IMR-90 (cell line): ENCODE results near the gene URI1. TPM values are rescaled to one million over a fixed set of nuclear protein-coding genes. Genes with fewer than 3 reads are reported as not detected.

Experiments used
- ATAC-seq: fragments of 200-7000 bp; cut with Tn5 transposase; 2 replicates; pipeline ENCODE4 v1.9.1; 2020; ENCODE audit warnings: low read depth, mild to moderate bottlenecking, moderate library complexity
- BruUV-seq: library from RNA; stranded (reverse); fragments of 400-500 nt; replicated peaks from 2 replicates; lab custom pipeline; 2021; lab: Mats Ljungman, UMichigan
- CTCF ChIA-PET: fragments of 300-600 bp; formaldehyde crosslinking; extraction: SDS; loops from one replicate; lab custom pipeline; 2021; ENCODE audit warnings: antibody characterized with exemption; lab: Yijun Ruan, JAX
- POLR2A ChIA-PET: fragments of 300-600 bp; sonication (Branson Sonifier 250); formaldehyde crosslinking; loops from one replicate; lab custom pipeline; 2022; ENCODE audit warnings: antibody characterized with exemption; ENCODE audit not compliant: unreplicated experiment; lab: Charles Lee
- DNase-seq: peaks from one replicate; pipeline ENCODE4 v3.0.0; 2013
- H2AFZ ChIP-seq: replicated peaks from 2 replicates; pipeline ENCODE3; 2013; ENCODE audit warnings: low read length, mild to moderate bottlenecking; ENCODE audit not compliant: poor library complexity
- H2AK5ac ChIP-seq: 2 replicates; pipeline ENCODE4 v1.6.1; 2013; ENCODE audit warnings: low read depth, low read length, inconsistent platforms
- H2AK9ac ChIP-seq: replicated peaks from 2 replicates; pipeline ENCODE3; 2013; ENCODE audit warnings: mild to moderate bottlenecking, low read depth, low read length, moderate library complexity; ENCODE audit not compliant: poor library complexity
- H2BK120ac ChIP-seq: 2 replicates; pipeline ENCODE4 v1.6.1; 2013; ENCODE audit warnings: low read depth, low read length, inconsistent platforms
- H2BK15ac ChIP-seq: 3 replicates; pipeline ENCODE4 v1.6.1; 2013; ENCODE audit warnings: low read depth, low read length, inconsistent platforms
- H2BK20ac ChIP-seq: 2 replicates; pipeline ENCODE4 v1.6.1; 2013; ENCODE audit warnings: low read depth, mild to moderate bottlenecking, inconsistent platforms, low read length, moderate library complexity
- H2BK5ac ChIP-seq: 2 replicates; pipeline ENCODE4 v1.6.1; 2013; ENCODE audit warnings: mild to moderate bottlenecking, low read depth, low read length, inconsistent platforms; ENCODE audit not compliant: poor library complexity, severe bottlenecking
- H3K14ac ChIP-seq: replicated peaks from 2 replicates; pipeline ENCODE4 v1.6.1; 2013; ENCODE audit warnings: low read depth, low read length, inconsistent platforms
- H3K18ac ChIP-seq: 2 replicates; pipeline ENCODE4 v1.6.1; 2013; ENCODE audit warnings: low read depth, low read length, control low read depth
- H3K23ac ChIP-seq: 2 replicates; pipeline ENCODE4 v1.6.1; 2013; ENCODE audit warnings: low read depth, low read length, inconsistent platforms
- H3K27ac ChIP-seq: 2 replicates; pipeline ENCODE4 v1.5.1; 2013; ENCODE audit warnings: mild to moderate bottlenecking, control low read depth, low read length; ENCODE audit not compliant: insufficient read depth
- H3K27me3 ChIP-seq: 2 replicates; pipeline ENCODE4 v1.6.1; 2013; ENCODE audit warnings: low read length; ENCODE audit not compliant: control insufficient read depth, insufficient read depth
- H3K36me3 ChIP-seq: 2 replicates; pipeline ENCODE4 v1.6.1; 2013; ENCODE audit warnings: low read length, mixed read lengths; ENCODE audit not compliant: control insufficient read depth, insufficient read depth
- H3K4ac ChIP-seq: 2 replicates; pipeline ENCODE4 v1.6.1; 2013; ENCODE audit warnings: low read depth, low read length, inconsistent platforms
- H3K4me1 ChIP-seq: 2 replicates; pipeline ENCODE4 v1.6.1; 2013; ENCODE audit warnings: low read length, mixed read lengths; ENCODE audit not compliant: control insufficient read depth, insufficient read depth
- H3K4me2 ChIP-seq: 2 replicates; pipeline ENCODE4 v1.6.1; 2013; ENCODE audit warnings: low read depth, mild to moderate bottlenecking, control low read depth, low read length, moderate library complexity
- H3K4me3 ChIP-seq: 2 replicates; pipeline ENCODE4 v1.5.1; 2013; ENCODE audit warnings: low read depth, mild to moderate bottlenecking, control low read depth, low read length, moderate library complexity; ENCODE audit not compliant: insufficient read depth
- H3K56ac ChIP-seq: 2 replicates; pipeline ENCODE4 v1.6.1; 2013; ENCODE audit warnings: low read length, inconsistent platforms; ENCODE audit not compliant: insufficient read depth; ENCODE audit errors: extremely low read depth
- H3K79me1 ChIP-seq, 2 experiments: 2 replicates each; pipeline ENCODE4 v1.6.1; 2013; ENCODE audit warnings: low read length in 2 of 2, inconsistent platforms in 1 of 2, low read depth in 1 of 2
- H3K9ac ChIP-seq: 2 replicates; pipeline ENCODE4 v1.6.1; 2013; ENCODE audit warnings: low read depth, low read length, control low read depth
- H3K9me1 ChIP-seq: 2 replicates; pipeline ENCODE4 v1.6.1; 2013; ENCODE audit warnings: low read length, inconsistent platforms; ENCODE audit not compliant: insufficient read depth
- H3K9me3 ChIP-seq: 2 replicates; pipeline ENCODE4 v1.6.1; 2013; ENCODE audit warnings: low read length; ENCODE audit not compliant: control insufficient read depth, insufficient read depth
- H4K20me1 ChIP-seq: 2 replicates; pipeline ENCODE4 v1.6.1; 2013; ENCODE audit warnings: low read length, inconsistent platforms; ENCODE audit not compliant: insufficient read depth
- H4K5ac ChIP-seq: 2 replicates; pipeline ENCODE4 v1.6.1; 2013; ENCODE audit warnings: mild to moderate bottlenecking, low read depth, low read length, control low read depth
- H4K8ac ChIP-seq, 2 experiments: 2 replicates each; pipeline ENCODE4 v1.6.1; 2013; ENCODE audit warnings: low read depth in 2 of 2, low read length in 2 of 2, control low read depth in 1 of 2, inconsistent platforms in 1 of 2
- H4K91ac ChIP-seq: 2 replicates; pipeline ENCODE4 v1.6.1; 2013; ENCODE audit warnings: low read depth, low read length, inconsistent platforms; ENCODE audit not compliant: insufficient read depth
- CEBPB ChIP-seq: IDR thresholded peaks from 2 replicates; pipeline ENCODE4 v1.6.1; 2012; ENCODE audit warnings: low read depth, low read length, improper control_type of control experiment
- CHD1 ChIP-seq: IDR thresholded peaks from 2 replicates; pipeline ENCODE4 v1.6.1; 2012; ENCODE audit warnings: low read depth, low read length, improper control_type of control experiment
- MXI1 ChIP-seq: IDR thresholded peaks from 2 replicates; pipeline ENCODE4 v1.6.1; 2012; ENCODE audit warnings: low read depth, mild to moderate bottlenecking, low read length, moderate library complexity, borderline replicate concordance
- NFE2L2 ChIP-seq: fragments of 150-350 bp; IDR thresholded peaks from 2 replicates; pipeline ENCODE4 v1.6.1; 2016; ENCODE audit warnings: low read depth, mild to moderate bottlenecking, low read length
- RAD21 ChIP-seq: IDR thresholded peaks from 2 replicates; pipeline ENCODE4 v1.6.1; 2012; ENCODE audit warnings: low read length, improper control_type of control experiment
- RCOR1 ChIP-seq: IDR thresholded peaks from 2 replicates; pipeline ENCODE4 v1.6.1; 2012; ENCODE audit warnings: mild to moderate bottlenecking, low read length, improper control_type of control experiment; ENCODE audit not compliant: insufficient replicate concordance
- WGBS, 2 experiments: methylation state at CpG; one replicate each; pipeline versions ENCODE4 v1.1.5 to v1.1.7; 2013; ENCODE audit warnings: missing lambda C conversion rate in 2 of 2; ENCODE audit not compliant: insufficient read length in 1 of 2; ENCODE audit errors: extremely low coverage in 2 of 2; 5-methylcytosine and 5-hydroxymethylcytosine counted together
- dilution Hi-C: fragments of 300-500 bp; cut with HindIII; formaldehyde crosslinking; loops from one replicate; pipeline ENCODE4 v1.14.3; 2018; ENCODE audit warnings: low sequenced_read_pairs; ENCODE audit not compliant: unreplicated experiment
- in situ Hi-C: fragments of 300-500 bp; cut with MboI; formaldehyde crosslinking; loops from 3 replicates; pipeline ENCODE4 v1.14.3; 2019; ENCODE audit warnings: low sequenced_read_pairs, inconsistent platforms, mixed read lengths
- intact Hi-C: fragments of 100-400 bp; cut with micrococcal nuclease; formaldehyde crosslinking; loops from 2 replicates; pipeline ENCODE4 v1.10.0; 2022
- polyA plus RNA-seq, 3 experiments: library from polyadenylated mRNA; depleted of rRNA; stranded (reverse); fragments of >200 nt; gene quantifications; 2 replicates each; pipeline ENCODE4 v1.2.3, GENCODE V29; 2012; ENCODE audit warnings: low replicate concordance in 1 of 3
- total RNA-seq: library from RNA; depleted of rRNA; stranded (reverse); fragments of >200 nt; gene quantifications from 2 replicates; pipeline ENCODE4 v1.2.3, GENCODE V29; 2012
- TF ChIP-seq, protein P1 (sequence below): conservative IDR thresholded peaks from 2 replicates; pipeline ENCODE4 v1.5.1; 2012; ENCODE audit warnings: mild to moderate bottlenecking, low read depth, low read length, improper control_type of control experiment
- TF ChIP-seq, protein P2 (sequence below): fragments of 150-350 bp; IDR thresholded peaks from 2 replicates; pipeline ENCODE4 v1.6.1; 2016; ENCODE audit warnings: low read depth, mild to moderate bottlenecking, low read length, moderate library complexity, borderline replicate concordance

URI1 gene
- total and polyA plus RNA-seq, 2 of the 4 experiments (the other 2 are of a cell fraction), result 43.2 to 45.3 TPM

DNA sequence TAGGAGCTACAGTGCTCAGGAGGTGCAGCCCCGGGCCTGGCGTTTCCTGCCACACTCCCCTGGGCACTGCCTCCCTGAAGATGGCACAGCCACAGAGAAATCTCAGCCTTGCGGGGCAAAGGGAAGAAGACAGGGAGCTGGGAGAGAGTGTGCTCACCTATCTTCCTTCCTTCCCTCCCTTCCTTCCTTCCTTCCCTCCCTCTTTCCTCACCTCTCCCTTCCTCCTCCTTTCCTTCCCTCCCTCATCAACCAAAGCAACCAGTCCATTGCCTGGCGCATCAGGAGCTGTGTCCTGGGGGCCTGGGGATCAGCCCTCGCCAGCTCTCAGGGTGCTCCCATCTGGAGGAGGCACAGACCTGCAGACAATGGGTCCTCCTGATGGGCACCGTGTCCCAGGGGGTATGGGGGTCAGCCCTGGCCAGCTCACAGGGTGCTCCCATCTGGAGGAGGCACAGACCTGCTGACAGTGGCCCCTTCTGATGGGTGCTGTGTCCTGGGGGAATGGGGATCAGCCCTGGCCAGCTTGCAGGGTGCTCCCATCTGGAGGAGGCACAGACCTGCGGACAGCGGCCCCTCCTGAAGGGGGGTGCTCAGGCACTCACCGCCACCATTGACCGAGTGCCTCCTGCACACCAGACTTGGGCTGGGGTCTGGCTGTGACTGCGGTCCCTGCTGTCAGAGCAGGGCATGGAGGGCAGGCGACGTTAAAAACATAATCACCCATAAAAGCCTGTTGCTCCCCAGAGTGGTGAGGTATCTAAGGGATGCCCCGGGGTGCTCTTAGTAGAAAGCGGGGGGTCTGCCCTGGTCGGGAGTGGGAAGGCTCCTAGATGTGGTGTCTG lies 120.2 kb downstream of the URI1 start:
- H3K9me1 ChIP-seq, result no peaks in the 10 kb centered on the region
- H3K4ac ChIP-seq, result no peak overlapping the region
- POLR2A ChIA-PET, result no interaction called here
- H3K4me3 ChIP-seq, result no peak overlapping the region
- H2AFZ ChIP-seq, result no peak overlapping the region
- H2BK20ac ChIP-seq, result no peak overlapping the region
- no peak overlapping the region for H3K4me2 ChIP-seq
- H2AK5ac ChIP-seq, result no peak overlapping the region
- no peak overlapping the region for H2BK5ac ChIP-seq
- no peak overlapping the region for H3K56ac ChIP-seq
- no peak overlapping the region for H2BK15ac ChIP-seq
- H4K5ac ChIP-seq, result no peak overlapping the region
- no peak overlapping the region for H2AK9ac ChIP-seq
- no peak overlapping the region for H2BK120ac ChIP-seq
- no peak overlapping the region for H3K9ac ChIP-seq
- H3K27me3 ChIP-seq, result no peaks in the 10 kb centered on the region
- no peaks in the 10 kb centered on the region for H3K9me3 ChIP-seq
- DNase-seq (no peak), ATAC-seq (no peak)
- dilution Hi-C loops, result no loop called here
- no CpG with 5 or more reads among the region's 16 CpGs for WGBS, 2 experiments
- no peak for TF ChIP-seq CEBPB
- TF ChIP-seq RCOR1, result no peak
- TF ChIP-seq CHD1, result no peak
- TF ChIP-seq MXI1, result no peak
- no peak for TF ChIP-seq RAD21
- no peak for TF ChIP-seq NFE2L2
- TF ChIP-seq, protein P1, sequence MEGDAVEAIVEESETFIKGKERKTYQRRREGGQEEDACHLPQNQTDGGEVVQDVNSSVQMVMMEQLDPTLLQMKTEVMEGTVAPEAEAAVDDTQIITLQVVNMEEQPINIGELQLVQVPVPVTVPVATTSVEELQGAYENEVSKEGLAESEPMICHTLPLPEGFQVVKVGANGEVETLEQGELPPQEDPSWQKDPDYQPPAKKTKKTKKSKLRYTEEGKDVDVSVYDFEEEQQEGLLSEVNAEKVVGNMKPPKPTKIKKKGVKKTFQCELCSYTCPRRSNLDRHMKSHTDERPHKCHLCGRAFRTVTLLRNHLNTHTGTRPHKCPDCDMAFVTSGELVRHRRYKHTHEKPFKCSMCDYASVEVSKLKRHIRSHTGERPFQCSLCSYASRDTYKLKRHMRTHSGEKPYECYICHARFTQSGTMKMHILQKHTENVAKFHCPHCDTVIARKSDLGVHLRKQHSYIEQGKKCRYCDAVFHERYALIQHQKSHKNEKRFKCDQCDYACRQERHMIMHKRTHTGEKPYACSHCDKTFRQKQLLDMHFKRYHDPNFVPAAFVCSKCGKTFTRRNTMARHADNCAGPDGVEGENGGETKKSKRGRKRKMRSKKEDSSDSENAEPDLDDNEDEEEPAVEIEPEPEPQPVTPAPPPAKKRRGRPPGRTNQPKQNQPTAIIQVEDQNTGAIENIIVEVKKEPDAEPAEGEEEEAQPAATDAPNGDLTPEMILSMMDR, result no peak
- TF ChIP-seq, protein P2, sequence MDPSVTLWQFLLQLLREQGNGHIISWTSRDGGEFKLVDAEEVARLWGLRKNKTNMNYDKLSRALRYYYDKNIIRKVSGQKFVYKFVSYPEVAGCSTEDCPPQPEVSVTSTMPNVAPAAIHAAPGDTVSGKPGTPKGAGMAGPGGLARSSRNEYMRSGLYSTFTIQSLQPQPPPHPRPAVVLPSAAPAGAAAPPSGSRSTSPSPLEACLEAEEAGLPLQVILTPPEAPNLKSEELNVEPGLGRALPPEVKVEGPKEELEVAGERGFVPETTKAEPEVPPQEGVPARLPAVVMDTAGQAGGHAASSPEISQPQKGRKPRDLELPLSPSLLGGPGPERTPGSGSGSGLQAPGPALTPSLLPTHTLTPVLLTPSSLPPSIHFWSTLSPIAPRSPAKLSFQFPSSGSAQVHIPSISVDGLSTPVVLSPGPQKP, result no peak
- in situ Hi-C loops, result no loop called here
- no peak overlapping the region for H3K27ac ChIP-seq
- H3K79me1 ChIP-seq, result no peaks in the 10 kb centered on the region
- H4K20me1 ChIP-seq, result no peaks in the 10 kb centered on the region
- H3K4me1 ChIP-seq, result no peaks in the 10 kb centered on the region
- no peak overlapping the region for H4K8ac ChIP-seq
- no peaks in the 10 kb centered on the region for H3K36me3 ChIP-seq
- CTCF ChIA-PET, result no interaction called here
- no peak overlapping the region for H3K23ac ChIP-seq
- H4K91ac ChIP-seq, result no peak overlapping the region
- no TSS peak for BruUV-seq
- no peak overlapping the region for H3K18ac ChIP-seq
- intact Hi-C loops, result no loop called here
- H3K14ac ChIP-seq, result no peak overlapping the region
